ELR (cell line): Measurements from ENCODE around the gene COL9A3.

ENCODE experiments used
- DNase-seq: peaks from one replicate; pipeline ENCODE4 v3.0.0-alpha.2; 2015; ENCODE audit warnings: low read depth

Gene COL9A3

GRCh38 chr20:62823688-62824475, 7.0 kb downstream of the COL9A3 start:
- DNase-seq: no peak

GRCh38 chr20:62824476-62825332, 7.9 kb downstream of the COL9A3 start:
- peak; percentile 48 for DNase-seq

- DNase-seq: no peak
Observed at GRCh38 chr20:62825333-62825985, 8.6 kb downstream of the COL9A3 start.

- no peak for DNase-seq
Observed at GRCh38 chr20:62825986-62826645, 9.3 kb downstream of the COL9A3 start.

GRCh38 chr20:62826646-62827310, 9.9 kb downstream of the COL9A3 start:
- no peak for DNase-seq

GRCh38 chr20:62827311-62828038, 10.6 kb downstream of the COL9A3 start:
- no peak for DNase-seq

- DNase-seq: no peak
Observed at GRCh38 chr20:62828051-62828450, 11.2 kb downstream of the COL9A3 start.

GRCh38 chr20:62828511-62829230, 11.8 kb downstream of the COL9A3 start:
- DNase-seq: no peak

- no peak for DNase-seq
Observed at GRCh38 chr20:62829231-62830230, 12.7 kb downstream of the COL9A3 start.

- DNase-seq: no peak
Observed at GRCh38 chr20:62830251-62830650, 13.4 kb downstream of the COL9A3 start.

GRCh38 chr20:62830821-62831220, 14.0 kb downstream of the COL9A3 start:
- DNase-seq: no peak

- DNase-seq: no peak
Observed at GRCh38 chr20:62831361-62831788, 14.5 kb downstream of the COL9A3 start.

GRCh38 chr20:62831854-62832211, 15.0 kb downstream of the COL9A3 start:
- no peak for DNase-seq

- DNase-seq: no peak
Observed at GRCh38 chr20:62832212-62832922, 15.5 kb downstream of the COL9A3 start.

- no peak for DNase-seq
Observed at GRCh38 chr20:62832951-62833391, 16.1 kb downstream of the COL9A3 start.

- no peak for DNase-seq
Observed at GRCh38 chr20:62834967-62835730, 18.3 kb downstream of the COL9A3 start.
